GM19324 (cell line): Measurements from ENCODE around the gene ABCB11.
"Not testable (repeated sequence)": the region's sequence is repeated elsewhere in the genome, so short reads cannot be mapped to it uniquely, and the experiment has no call there.

ENCODE experiments used
- ATAC-seq: cut with Tn5 transposase; IDR thresholded peaks from one replicate; pipeline ENCODE4 v1.9.1; 2021; ENCODE audit warnings: mild to moderate bottlenecking, moderate library complexity; ENCODE audit not compliant: unreplicated experiment, low FRiP score

ABCB11 gene

DNA sequence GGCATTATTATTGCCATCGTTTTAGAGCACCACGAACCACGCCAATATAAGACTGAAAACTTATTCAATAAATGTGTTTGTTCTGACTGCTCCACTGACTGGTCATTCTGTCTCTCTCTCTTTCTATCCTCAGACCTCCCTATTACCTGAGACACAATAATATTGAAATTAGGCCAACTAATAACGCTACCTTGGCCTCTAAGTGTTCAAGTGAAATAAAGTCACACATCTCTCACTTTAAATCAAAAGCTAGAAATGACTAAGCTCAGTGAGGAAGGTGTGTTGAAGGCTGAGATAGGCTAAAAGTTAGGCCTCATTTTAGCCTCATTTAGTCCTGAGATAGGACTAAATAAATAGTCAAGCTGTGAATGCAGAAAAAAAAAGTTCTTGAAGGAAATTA is 91.2 kb downstream of the ABCB11 start:
- ATAC-seq: no peak

DNA sequence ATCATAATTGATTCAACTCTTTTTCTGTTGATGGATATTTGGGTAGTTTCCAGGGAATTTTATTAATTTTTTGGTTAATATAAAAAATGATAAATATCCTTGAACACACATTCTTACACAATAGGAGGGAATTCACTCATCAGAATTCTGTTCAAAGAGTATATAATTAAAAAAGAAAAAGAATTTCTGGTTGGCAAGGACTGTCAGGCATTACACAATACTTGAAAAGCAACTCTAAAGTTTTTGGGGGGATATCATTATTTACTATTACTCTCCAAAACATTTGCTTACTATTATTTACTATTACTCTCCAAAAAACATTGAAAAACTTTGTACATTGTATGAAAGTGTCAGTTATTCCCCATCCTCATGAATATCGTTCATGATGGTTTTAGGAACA is 92.1 kb downstream of the ABCB11 start:
- ATAC-seq: no peak

DNA sequence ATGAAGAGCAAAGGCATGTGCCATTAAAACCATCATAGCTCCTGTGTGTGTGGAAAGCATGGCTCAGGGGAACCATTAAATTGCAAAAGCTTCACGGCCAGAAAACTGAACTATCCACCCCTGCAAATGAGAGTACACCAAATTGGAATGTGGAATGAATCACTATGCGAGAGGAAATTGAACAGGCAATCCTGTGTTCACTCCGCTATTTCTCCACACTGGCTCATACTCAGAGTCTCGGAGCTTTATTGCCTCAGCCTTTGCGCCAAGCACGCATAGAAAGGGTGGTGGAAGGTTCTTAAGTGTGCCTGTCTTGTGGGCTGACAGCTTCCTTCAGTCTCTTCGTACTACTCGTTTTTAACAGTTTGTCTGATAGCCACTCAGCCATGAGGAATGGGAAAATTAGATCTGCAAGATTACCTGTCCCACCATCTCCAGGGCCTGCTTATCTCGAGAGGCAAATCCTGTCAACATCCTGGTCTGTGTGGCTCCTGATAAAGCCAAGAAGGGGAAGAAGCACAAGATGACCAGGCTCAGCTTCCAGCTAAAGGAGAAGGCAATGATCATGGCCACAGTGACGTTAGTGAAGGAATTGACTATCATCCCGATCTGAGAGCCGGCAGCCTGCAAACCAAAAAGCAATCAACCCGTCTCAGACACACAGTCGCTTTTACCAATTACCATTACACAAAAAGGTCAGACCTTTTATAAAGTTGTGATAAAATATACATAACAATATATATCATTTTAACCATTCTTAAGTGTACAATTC is 95.1 kb downstream of the ABCB11 start:
- ATAC-seq: no peak

DNA sequence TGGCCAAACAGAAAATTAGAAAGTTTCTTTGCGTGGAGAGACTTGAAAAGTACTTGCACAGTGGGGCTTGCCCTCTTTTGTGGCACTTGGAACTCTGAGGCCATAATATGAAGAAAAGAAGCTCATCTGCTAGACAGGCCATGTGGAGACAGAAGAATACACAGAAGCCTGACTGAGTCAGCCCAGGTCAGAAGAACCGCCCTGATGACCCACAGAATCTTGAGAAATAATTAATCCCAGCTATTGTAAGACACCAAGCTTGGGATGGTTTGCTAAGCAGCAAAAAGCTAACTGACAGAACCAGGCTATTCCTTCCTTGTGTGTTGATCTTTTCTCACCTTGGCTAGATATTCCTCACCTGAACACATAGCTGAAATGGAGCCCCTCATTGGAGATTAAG is 96.3 kb downstream of the ABCB11 start:
- ATAC-seq: no peak

DNA sequence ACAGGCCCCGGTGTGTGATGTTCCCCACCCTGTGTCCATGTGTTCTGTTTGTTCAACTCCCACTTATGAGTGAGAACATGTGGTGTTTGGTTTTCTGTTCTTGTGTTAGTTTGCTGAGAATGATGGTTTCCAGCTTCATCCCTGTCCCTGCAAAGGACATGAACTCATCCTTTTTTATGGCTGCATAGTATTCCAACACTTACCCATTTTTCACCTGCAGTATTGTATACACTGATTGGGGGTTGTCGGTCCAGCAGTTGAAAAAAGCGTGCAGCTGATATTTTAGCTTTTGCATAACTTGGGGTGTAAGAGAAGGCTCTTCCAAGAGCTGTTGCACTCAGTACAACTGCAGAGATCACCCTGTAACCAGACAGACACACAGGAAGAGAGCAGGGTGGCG is 99.0 kb downstream of the ABCB11 start:
- ATAC-seq: not testable (repeated sequence)

DNA sequence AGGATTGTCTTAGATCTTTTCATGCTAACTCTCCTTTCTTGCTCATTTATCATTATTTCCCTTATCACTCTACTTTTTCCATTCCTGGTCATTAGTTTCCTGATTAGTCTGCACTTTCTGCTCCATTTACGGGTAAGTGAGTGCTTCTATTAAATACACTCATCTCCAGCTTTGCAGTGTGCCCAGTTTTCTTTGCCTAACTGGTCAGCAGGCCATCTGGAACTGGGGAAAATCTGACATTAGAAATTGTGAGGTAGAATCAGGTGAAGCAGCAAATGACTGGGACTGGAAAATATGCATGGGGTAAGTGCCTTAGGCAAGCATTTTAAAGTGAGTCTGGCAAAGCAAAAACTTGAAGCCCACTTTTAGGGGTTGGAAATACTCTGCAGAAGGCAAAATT is 100.9 kb downstream of the ABCB11 start:
- ATAC-seq: no peak

DNA sequence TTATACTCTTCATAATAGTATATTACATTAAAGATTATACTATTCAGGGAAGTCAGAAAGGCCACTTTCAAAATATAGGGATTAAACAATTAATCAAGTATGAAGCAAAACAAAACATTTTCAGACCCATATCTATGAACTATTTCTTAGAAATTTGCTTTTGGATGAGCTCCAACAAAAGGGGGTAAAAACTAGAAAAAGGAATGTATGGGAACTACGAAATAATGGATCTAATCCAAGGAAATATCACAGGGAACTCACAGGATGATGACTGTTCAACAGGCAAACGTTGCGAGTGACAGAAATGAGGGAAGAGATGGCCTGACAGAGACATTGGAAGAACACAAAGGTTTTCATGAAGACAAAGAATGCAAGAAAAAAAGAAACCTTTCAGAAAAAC is 102.1 kb downstream of the ABCB11 start:
- ATAC-seq: no peak

DNA sequence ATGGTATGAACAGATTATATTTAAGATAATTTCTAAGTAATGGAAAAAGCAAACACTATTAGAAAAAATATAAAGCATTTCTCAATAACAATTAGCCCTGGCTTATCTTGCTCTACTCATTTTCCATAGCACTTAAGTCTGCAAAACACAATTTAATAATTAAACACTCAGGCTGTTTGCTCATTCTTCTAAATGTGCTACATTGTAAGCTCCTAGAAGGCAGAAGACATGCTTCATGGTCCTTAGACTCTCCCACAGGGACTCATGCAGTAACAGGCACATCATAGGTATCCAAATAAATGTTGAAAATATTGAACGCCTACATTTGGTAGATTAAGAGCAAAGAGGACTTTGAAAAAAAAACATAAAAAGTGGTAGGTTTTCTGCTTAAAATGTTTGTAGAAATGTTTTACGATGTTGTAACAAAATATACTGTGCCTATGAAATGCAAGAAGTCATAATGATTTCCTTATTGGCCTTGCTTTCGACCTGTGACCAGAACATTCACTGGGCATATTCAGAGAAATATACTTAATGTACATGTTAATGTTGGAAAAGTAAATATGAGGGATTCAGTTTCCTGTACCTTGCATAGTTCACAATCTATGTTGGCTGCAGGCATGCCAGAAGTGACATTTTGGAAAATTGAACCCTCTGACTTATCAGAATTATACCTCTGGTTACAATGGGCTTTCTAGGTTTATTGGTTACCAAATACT is 102.9 kb downstream of the ABCB11 start:
- no peak for ATAC-seq

DNA sequence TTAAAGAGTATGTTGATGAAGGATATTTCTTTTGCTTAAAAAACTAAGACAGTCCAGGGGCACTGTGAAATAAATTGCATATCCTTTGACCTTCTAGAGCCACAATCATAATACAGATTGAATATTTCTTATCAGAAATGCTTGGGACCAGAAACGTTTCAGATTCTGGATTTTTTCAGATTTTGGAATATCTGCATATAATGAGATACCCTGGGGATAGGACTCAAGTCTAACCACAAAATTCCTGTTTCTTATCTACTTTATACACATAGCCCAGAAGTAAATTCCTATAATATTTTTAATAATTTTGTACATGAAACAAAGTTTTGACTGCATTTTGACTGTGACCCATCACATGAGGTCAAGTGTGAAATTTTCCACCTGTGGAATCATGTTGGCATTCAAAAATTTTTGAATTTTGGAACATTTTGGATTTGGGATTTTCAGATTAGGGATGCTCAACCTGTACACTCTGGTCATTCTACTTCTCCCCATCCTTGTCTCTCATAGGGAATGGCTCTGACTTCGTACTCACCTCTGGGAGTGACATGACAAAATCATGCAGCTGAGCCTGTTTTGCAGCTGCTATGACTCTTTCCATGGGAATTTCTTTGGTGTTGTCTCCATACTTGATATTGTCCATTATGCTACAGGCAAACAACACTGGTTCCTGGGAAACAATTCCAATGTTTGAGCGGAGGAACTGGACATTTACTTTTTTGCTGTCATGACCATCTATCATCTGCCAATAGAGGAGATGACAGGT is 104.3 kb downstream of the ABCB11 start:
- ATAC-seq: no peak

DNA sequence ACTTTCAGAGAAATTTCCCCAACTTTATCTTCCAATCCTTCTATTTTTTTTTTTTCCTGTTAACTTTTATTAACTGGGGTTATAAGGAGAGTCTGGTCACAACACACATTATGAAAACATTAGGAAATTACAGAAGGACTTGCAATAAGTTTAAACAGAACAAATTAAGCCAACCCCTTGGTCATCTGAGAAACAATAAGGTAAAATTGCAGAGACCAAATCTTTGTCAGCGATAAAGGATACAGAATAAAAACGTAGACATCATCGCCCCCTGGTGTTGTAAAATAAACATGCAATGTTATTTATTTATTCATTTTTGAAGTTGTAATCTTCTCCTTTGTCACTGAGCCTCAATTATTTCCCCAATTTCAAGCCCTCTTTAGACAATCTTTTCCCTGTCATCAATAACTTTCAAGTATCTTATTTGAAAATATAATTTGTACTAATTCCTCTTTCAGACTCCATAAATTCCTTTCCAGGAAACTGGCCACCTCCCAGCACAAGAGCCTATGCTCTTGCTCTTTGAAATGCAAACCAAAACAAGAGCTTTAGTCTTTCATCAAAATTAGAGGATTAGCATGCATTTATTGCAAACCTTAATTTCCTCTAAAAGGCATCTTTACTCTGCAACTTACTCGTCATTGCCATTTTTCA is 110.5 kb downstream of the ABCB11 start:
- no peak for ATAC-seq

DNA sequence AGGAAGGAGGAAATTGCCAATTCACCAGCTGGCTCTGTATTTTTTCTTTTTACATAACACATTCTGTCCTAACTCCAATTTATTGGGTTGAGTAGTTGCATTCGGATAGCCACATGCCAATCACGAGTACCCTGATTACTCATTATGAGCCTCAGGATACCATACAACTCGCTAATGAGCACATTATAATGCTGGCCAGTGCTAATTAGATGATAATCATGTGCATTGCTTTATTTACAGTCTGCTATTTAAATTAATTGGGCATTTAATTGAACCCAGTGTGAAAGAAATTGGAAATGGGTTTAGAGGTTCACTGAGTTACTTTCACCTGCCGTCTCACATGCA is 114.8 kb downstream of the ABCB11 start:
- ATAC-seq: no peak

DNA sequence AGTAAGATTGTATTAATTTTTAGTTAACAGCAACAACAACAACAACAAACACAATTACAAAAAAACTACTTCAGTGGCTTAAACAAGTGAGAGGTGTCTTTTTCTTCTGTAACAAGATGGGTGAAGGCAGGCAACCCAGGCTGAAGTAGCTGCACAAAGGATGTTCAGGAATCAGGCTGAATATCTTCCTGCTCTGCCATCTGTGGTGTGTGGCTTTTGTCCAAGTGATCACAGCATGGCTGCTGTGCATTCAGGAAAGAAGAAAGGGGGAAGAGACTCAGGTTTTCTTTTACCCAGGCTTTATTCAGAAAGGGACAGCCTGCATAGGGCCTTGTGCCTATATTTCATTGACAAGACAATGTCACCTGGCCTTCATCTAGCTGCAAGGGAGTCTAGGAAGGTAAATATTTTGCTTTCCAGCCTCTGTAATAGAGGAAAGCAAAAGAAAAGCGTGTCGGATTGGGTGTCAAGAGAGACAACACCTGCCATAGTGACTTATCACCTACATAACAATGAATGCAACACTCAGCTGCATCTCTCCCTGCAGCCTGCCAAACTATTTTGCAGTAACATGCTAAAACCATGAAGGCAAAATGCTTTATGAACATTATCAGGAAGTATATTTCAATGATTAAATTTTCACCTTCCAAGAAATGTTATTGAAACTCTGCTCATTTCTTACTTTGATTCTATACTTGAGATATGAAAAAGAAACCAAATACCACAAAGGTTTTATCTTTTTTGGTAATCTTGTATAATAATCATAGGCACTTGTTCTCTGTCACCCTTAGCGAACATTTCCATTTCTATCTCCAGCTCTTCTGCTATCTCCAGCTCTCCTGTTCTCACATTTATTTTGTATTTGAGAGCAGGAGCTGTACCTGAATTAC is 115.4 kb downstream of the ABCB11 start:
- no peak for ATAC-seq

DNA sequence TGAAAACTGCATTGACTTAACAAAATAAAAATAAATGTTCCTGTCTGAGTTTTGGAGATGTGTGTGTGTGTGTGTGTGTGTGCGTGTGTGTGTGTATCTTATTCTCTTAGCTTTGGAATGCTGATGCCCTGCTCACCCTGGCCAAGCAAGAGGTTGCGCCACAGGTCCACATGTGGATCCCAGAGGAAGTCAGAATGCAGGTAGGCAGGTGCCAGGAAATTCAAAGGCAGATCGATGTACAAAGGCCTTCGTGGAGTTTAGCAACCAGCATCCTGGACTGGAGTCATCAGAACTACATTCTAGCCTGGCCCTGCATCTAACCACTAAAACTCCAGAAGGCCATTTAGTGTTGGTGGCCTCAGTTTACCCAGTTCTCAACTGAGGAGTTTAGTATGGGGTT is 117.6 kb downstream of the ABCB11 start:
- ATAC-seq: no peak

DNA sequence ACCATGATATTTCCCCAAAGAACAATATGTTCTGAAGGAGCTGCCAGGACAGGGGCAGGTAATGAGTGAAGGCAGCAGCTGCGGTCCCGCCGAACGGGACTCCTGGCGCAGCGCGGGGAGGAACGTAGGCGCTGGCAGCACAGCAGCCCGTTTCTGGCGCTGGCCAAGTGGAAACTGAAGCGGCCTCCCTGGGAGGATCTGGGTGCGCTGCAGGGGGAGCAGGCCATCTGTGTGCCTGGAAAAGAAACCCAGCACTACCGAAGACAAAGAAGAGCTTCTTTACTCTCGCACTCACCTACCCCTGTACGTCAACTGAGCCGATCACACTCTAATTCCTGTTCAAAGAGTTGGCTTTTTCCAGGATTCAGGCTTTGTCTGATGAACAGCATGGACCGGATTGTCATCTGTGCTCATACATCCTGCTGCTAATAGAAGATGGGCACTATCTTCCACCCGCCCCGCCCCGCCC is 118.2 kb downstream of the ABCB11 start:
- no peak for ATAC-seq

DNA sequence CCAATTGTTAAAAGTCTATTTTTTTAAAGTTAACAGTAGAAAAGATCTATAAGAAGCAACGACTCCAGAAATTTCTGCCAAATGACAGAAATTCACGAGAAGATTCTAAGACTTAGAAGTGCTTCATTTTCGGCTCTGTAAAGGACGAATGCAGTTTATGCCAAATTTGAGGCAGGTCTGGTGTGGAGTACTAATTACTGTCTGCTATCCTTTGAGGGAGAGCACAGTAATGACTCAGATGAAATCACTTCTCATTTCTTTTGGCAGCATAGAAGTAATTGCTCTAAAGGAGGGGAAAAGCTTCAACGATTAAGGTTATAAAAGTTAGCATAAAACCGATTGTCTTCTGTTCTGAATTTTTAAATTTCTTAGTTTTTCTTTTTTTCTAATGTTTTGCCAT is 118.7 kb downstream of the ABCB11 start:
- ATAC-seq: no peak

DNA sequence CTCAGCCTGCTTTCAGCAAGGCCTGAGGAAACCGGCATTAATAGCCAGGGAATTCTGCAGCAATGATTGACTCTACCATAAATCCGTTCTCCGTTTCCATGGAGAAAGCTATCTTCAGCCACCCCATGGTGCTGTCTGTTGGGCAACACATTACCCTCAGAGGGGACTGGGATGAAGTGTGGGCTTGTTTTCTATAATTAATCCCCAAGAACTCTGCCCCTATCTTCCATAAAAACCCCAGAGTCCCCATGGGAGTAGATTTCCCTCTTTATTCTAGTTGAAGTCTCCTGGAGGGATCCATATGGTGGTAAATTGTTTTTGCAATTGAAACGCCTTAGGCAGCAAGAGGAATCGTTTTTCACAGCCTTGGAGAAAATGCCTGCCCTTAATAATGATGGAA is 120.8 kb downstream of the ABCB11 start:
- ATAC-seq: no peak

DNA sequence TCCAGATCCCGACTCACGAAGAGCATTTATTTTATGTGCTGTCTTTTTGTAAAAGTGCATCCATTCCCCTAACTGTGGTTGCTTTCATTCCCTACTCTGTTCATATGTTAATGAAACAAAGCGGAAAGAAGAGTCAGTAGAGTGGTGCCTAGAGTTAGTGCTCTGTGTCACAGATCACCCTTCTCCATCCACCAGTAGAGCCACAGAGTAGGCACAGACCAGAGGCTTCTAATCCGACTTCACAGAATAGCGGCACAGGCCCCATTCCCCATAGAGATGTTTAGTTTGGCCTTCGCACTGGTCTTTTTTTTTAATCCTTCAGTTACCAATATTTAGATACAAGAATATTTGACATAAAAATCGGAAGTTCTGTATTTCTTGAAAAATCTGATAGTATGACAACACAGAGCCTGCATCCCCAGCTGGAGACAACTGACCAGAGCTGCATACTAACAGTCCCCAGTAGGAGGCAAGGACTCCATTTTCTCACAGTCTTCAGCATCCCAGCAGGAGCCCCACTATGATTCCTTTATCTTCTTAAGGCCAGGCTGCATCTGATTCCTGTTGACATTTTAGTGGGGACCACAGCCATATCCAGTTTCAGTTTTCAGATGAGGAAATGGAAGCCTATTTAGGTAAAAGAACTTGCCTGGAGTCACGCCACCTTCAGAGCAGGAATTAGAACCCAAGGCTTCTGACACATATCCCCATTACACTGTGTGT is 123.0 kb downstream of the ABCB11 start:
- no peak for ATAC-seq

DNA sequence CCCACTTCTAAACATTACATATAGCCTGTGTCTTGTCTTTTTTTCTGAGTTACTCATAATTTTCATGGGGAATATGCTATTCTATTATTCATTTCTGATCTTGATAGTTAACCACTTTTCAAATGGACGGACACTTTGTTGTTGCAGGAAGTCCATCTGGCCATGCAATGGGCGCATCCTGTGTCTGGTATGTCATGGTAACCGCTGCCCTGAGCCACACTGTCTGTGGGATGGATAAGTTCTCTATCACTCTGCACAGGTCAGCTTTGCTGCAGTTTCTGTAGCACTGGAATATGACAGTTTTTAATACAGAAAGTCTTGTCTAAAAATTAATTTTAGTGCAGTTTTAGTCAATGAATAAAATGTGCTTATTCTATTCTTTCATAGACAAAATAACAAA is 126.8 kb downstream of the ABCB11 start:
- ATAC-seq: no peak

DNA sequence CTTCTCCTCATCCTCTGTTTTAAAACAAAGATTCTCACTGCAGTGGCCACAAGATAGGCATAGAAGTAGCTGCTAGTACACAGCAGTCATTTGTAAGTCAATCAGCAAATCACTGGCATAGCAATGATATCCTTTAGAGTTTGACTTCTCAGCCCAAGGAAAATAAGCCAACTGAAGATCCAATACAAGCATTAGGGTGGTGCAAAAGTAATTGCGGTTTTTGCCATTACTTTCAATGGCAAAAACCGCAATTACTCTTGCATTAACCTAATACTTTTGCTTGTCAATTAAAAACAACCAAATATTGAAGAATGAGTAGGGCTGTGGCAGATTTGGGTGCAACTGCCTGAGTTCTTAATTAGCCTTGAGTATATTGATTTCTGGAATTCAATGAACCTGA is 127.2 kb downstream of the ABCB11 start:
- ATAC-seq: no peak
